ENCODE results near the gene GLB1L2.
A peak's percentile ranks its signal among the peaks of the same experiment; 100 is the strongest.

GLB1L2 gene

GRCh38 chr11:134322553-134322952, 9.2 kb upstream of the GLB1L2 start:
- Histone ChIP-seq H3K4me3 (ENCODE audit: extremely low read depth, insufficient read depth, low read length, poor library complexity, severe bottlenecking) (no peak overlapping the region), H3K27ac (ENCODE audit: low read depth, low read length, severe bottlenecking) (no peak overlapping the region), H3K9me3 (ENCODE audit: control insufficient read depth, low read length) (no peaks in the 10 kb centered on the region), H3K36me3 (ENCODE audit: control insufficient read depth, insufficient read depth, low read length) (no peaks in the 10 kb centered on the region), H3K4me1 (ENCODE audit: control insufficient read depth, insufficient read depth, low read length, poor library complexity, severe bottlenecking) (no peaks in the 10 kb centered on the region)
- WGBS, 2 experiments (ENCODE audit: insufficient coverage in 2 of 2), result 87 to 94% methylated on average over 2 to 4 of the region's 4 CpGs

- Histone ChIP-seq H3K36me3 (ENCODE audit: control insufficient read depth, insufficient read depth, low read length) (no peaks in the 10 kb centered on the region), H3K4me1 (ENCODE audit: control insufficient read depth, insufficient read depth, low read length, poor library complexity, severe bottlenecking) (no peaks in the 10 kb centered on the region), H3K4me3 (ENCODE audit: extremely low read depth, insufficient read depth, low read length, poor library complexity, severe bottlenecking) (no peak overlapping the region), H3K9me3 (ENCODE audit: control insufficient read depth, low read length) (no peaks in the 10 kb centered on the region), H3K27ac (ENCODE audit: low read depth, low read length, severe bottlenecking) (no peak overlapping the region)
- WGBS, 2 experiments (ENCODE audit: insufficient coverage in 2 of 2), result 86 to 100% methylated on average over 1 of the region's 1 CpG
Observed at GRCh38 chr11:134328433-134328832, 3.4 kb upstream of the GLB1L2 start.

GRCh38 chr11:134330611-134331353, 1.0 kb upstream of the GLB1L2 start:
- peak overlapping the region; percentile 29 for H3K4me3 ChIP-seq (ENCODE audit: extremely low read depth, insufficient read depth, low read length, poor library complexity, severe bottlenecking)
- 36 to 47% methylated on average over 17 to 18 of the region's 22 CpGs for WGBS, 2 experiments (ENCODE audit: insufficient coverage in 2 of 2)

GRCh38 chr11:134332189-134332631, 422 bp downstream of the GLB1L2 start:
- H3K27ac ChIP-seq (ENCODE audit: low read depth, low read length, severe bottlenecking), result no peak overlapping the region
- no peaks in the 10 kb centered on the region for H3K4me1 ChIP-seq (ENCODE audit: control insufficient read depth, insufficient read depth, low read length, poor library complexity, severe bottlenecking)
- no peaks in the 10 kb centered on the region for H3K9me3 ChIP-seq (ENCODE audit: control insufficient read depth, low read length)
- WGBS, 2 experiments (ENCODE audit: insufficient coverage in 2 of 2), result 1 to 2% methylated on average over 28 to 34 of the region's 40 CpGs
- no peaks in the 10 kb centered on the region for H3K36me3 ChIP-seq (ENCODE audit: control insufficient read depth, insufficient read depth, low read length)
- H3K4me3 ChIP-seq (ENCODE audit: extremely low read depth, insufficient read depth, low read length, poor library complexity, severe bottlenecking), result peak overlapping the region; percentile 49

More at GRCh38 chr11:134330611-134331353, 1.0 kb upstream of the GLB1L2 start:
- Histone ChIP-seq H3K36me3 (ENCODE audit: control insufficient read depth, insufficient read depth, low read length) (no peaks in the 10 kb centered on the region), H3K4me1 (ENCODE audit: control insufficient read depth, insufficient read depth, low read length, poor library complexity, severe bottlenecking) (no peaks in the 10 kb centered on the region), H3K9me3 (ENCODE audit: control insufficient read depth, low read length) (no peaks in the 10 kb centered on the region), H3K27ac (ENCODE audit: low read depth, low read length, severe bottlenecking) (no peak overlapping the region)

- H3K4me1 ChIP-seq (ENCODE audit: control insufficient read depth, insufficient read depth, low read length, poor library complexity, severe bottlenecking), result no peaks in the 10 kb centered on the region
- H3K9me3 ChIP-seq (ENCODE audit: control insufficient read depth, low read length), result no peaks in the 10 kb centered on the region
- no peak overlapping the region for H3K27ac ChIP-seq (ENCODE audit: low read depth, low read length, severe bottlenecking)
- no peaks in the 10 kb centered on the region for H3K36me3 ChIP-seq (ENCODE audit: control insufficient read depth, insufficient read depth, low read length)
- 56 to 100% methylated on average over 1 to 7 of the region's 7 CpGs for WGBS, 2 experiments (ENCODE audit: insufficient coverage in 2 of 2)
- H3K4me3 ChIP-seq (ENCODE audit: extremely low read depth, insufficient read depth, low read length, poor library complexity, severe bottlenecking), result peak overlapping the region; percentile 49
Observed at GRCh38 chr11:134332782-134333181, 994 bp downstream of the GLB1L2 start.

GRCh38 chr11:134333312-134333711, 1.5 kb downstream of the GLB1L2 start:
- H3K36me3 ChIP-seq (ENCODE audit: control insufficient read depth, insufficient read depth, low read length), result no peaks in the 10 kb centered on the region
- no peak overlapping the region for H3K27ac ChIP-seq (ENCODE audit: low read depth, low read length, severe bottlenecking)
- H3K4me1 ChIP-seq (ENCODE audit: control insufficient read depth, insufficient read depth, low read length, poor library complexity, severe bottlenecking), result no peaks in the 10 kb centered on the region
- H3K9me3 ChIP-seq (ENCODE audit: control insufficient read depth, low read length), result no peaks in the 10 kb centered on the region
- H3K4me3 ChIP-seq (ENCODE audit: extremely low read depth, insufficient read depth, low read length, poor library complexity, severe bottlenecking), result no peak overlapping the region
- WGBS, 2 experiments (ENCODE audit: insufficient coverage in 2 of 2), result 88 to 93% methylated on average over 6 to 7 of the region's 7 CpGs

GRCh38 chr11:134333946-134334345, 2.2 kb downstream of the GLB1L2 start:
- no peaks in the 10 kb centered on the region for H3K4me1 ChIP-seq (ENCODE audit: control insufficient read depth, insufficient read depth, low read length, poor library complexity, severe bottlenecking)
- H3K4me3 ChIP-seq (ENCODE audit: extremely low read depth, insufficient read depth, low read length, poor library complexity, severe bottlenecking), result no peak overlapping the region
- H3K27ac ChIP-seq (ENCODE audit: low read depth, low read length, severe bottlenecking), result no peak overlapping the region
- no peaks in the 10 kb centered on the region for H3K9me3 ChIP-seq (ENCODE audit: control insufficient read depth, low read length)
- WGBS, 2 experiments (ENCODE audit: insufficient coverage in 2 of 2), result 76 to 96% methylated on average over 3 of the region's 3 CpGs
- H3K36me3 ChIP-seq (ENCODE audit: control insufficient read depth, insufficient read depth, low read length), result no peaks in the 10 kb centered on the region

GRCh38 chr11:134334796-134335571, 3.2 kb downstream of the GLB1L2 start:
- Histone ChIP-seq H3K36me3 (ENCODE audit: control insufficient read depth, insufficient read depth, low read length) (no peaks in the 10 kb centered on the region), H3K27ac (ENCODE audit: low read depth, low read length, severe bottlenecking) (no peak overlapping the region), H3K9me3 (ENCODE audit: control insufficient read depth, low read length) (no peaks in the 10 kb centered on the region), H3K4me3 (ENCODE audit: extremely low read depth, insufficient read depth, low read length, poor library complexity, severe bottlenecking) (no peak overlapping the region), H3K4me1 (ENCODE audit: control insufficient read depth, insufficient read depth, low read length, poor library complexity, severe bottlenecking) (no peaks in the 10 kb centered on the region)
- 83 to 94% methylated on average over 7 to 8 of the region's 10 CpGs for WGBS, 2 experiments (ENCODE audit: insufficient coverage in 2 of 2)

GRCh38 chr11:134337051-134337450, 5.3 kb downstream of the GLB1L2 start:
- WGBS, 2 experiments (ENCODE audit: insufficient coverage in 2 of 2), result 90 to 97% methylated on average over 3 of the region's 4 CpGs
- H3K9me3 ChIP-seq (ENCODE audit: control insufficient read depth, low read length), result no peaks in the 10 kb centered on the region
- H3K4me1 ChIP-seq (ENCODE audit: control insufficient read depth, insufficient read depth, low read length, poor library complexity, severe bottlenecking), result no peaks in the 10 kb centered on the region
- H3K4me3 ChIP-seq (ENCODE audit: extremely low read depth, insufficient read depth, low read length, poor library complexity, severe bottlenecking), result no peak overlapping the region
- H3K36me3 ChIP-seq (ENCODE audit: control insufficient read depth, insufficient read depth, low read length), result no peaks in the 10 kb centered on the region
- H3K27ac ChIP-seq (ENCODE audit: low read depth, low read length, severe bottlenecking), result no peak overlapping the region

GRCh38 chr11:134338068-134338467, 6.3 kb downstream of the GLB1L2 start:
- WGBS, 2 experiments (ENCODE audit: insufficient coverage in 2 of 2), result 90 to 96% methylated on average over 14 of the region's 15 CpGs
- Histone ChIP-seq H3K4me3 (ENCODE audit: extremely low read depth, insufficient read depth, low read length, poor library complexity, severe bottlenecking) (no peak overlapping the region), H3K36me3 (ENCODE audit: control insufficient read depth, insufficient read depth, low read length) (no peaks in the 10 kb centered on the region), H3K9me3 (ENCODE audit: control insufficient read depth, low read length) (no peaks in the 10 kb centered on the region), H3K27ac (ENCODE audit: low read depth, low read length, severe bottlenecking) (no peak overlapping the region), H3K4me1 (ENCODE audit: control insufficient read depth, insufficient read depth, low read length, poor library complexity, severe bottlenecking) (no peaks in the 10 kb centered on the region)

- Histone ChIP-seq H3K36me3 (ENCODE audit: control insufficient read depth, insufficient read depth, low read length) (no peaks in the 10 kb centered on the region), H3K9me3 (ENCODE audit: control insufficient read depth, low read length) (no peaks in the 10 kb centered on the region), H3K4me3 (ENCODE audit: extremely low read depth, insufficient read depth, low read length, poor library complexity, severe bottlenecking) (no peak overlapping the region), H3K4me1 (ENCODE audit: control insufficient read depth, insufficient read depth, low read length, poor library complexity, severe bottlenecking) (peaks cover 3% of the 10 kb centered on the region), H3K27ac (ENCODE audit: low read depth, low read length, severe bottlenecking) (no peak overlapping the region)
- 90 to 95% methylated on average over 4 to 5 of the region's 7 CpGs for WGBS, 2 experiments (ENCODE audit: insufficient coverage in 2 of 2)
Observed at GRCh38 chr11:134338654-134339053, 6.9 kb downstream of the GLB1L2 start.
